T-helper 1 cell (primary cell): ENCODE data around the gene SCART1.
"Not testable (repeated sequence)": the region's sequence is repeated elsewhere in the genome, so short reads cannot be mapped to it uniquely, and the experiment has no call there.

Experiments
- DNase-seq, 5 donors: peaks; one replicate each; pipeline ENCODE4 v3.0.0-alpha.2; 2012 to 2020

Gene SCART1

GRCh38 chr10:133456041-133456951 is 2.6 kb downstream of the SCART1 start:
- DNase-seq = no peak

- no peak for DNase-seq
Measured at GRCh38 chr10:133457100-133457841, 3.5 kb downstream of the SCART1 start.

GRCh38 chr10:133458021-133458709 is 4.4 kb downstream of the SCART1 start:
- no peak for DNase-seq

GRCh38 chr10:133458710-133459453 is 5.1 kb downstream of the SCART1 start:
- no peak for DNase-seq

- DNase-seq = no peak
Measured at GRCh38 chr10:133459454-133460207, 5.9 kb downstream of the SCART1 start.

GRCh38 chr10:133460208-133460769 is 6.5 kb downstream of the SCART1 start:
- no peak for DNase-seq

GRCh38 chr10:133461027-133461426 is 7.3 kb downstream of the SCART1 start:
- no peak for DNase-seq

- no peak for DNase-seq
Measured at GRCh38 chr10:133461841-133462240, 8.1 kb downstream of the SCART1 start.

GRCh38 chr10:133462512-133463305 is 9.0 kb downstream of the SCART1 start:
- no peak for DNase-seq

GRCh38 chr10:133464582-133465031 is 10.9 kb downstream of the SCART1 start:
- no peak for DNase-seq

- DNase-seq = no peak
Measured at GRCh38 chr10:133465191-133465949, 11.6 kb downstream of the SCART1 start.

- no peak for DNase-seq
Measured at GRCh38 chr10:133465950-133466474, 12.3 kb downstream of the SCART1 start.

- DNase-seq = no peak
Measured at GRCh38 chr10:133466683-133467275, 13.0 kb downstream of the SCART1 start.

GRCh38 chr10:133467286-133467911 is 13.7 kb downstream of the SCART1 start:
- no peak for DNase-seq

- DNase-seq = not testable (repeated sequence)
Measured at GRCh38 chr10:133469205-133469604, 15.5 kb downstream of the SCART1 start.

GRCh38 chr10:133471300-133472109 is 17.8 kb downstream of the SCART1 start:
- no peak for DNase-seq

GRCh38 chr10:133473270-133473669 is 19.5 kb downstream of the SCART1 start:
- DNase-seq = no peak

GRCh38 chr10:133474027-133474426 is 20.3 kb downstream of the SCART1 start:
- DNase-seq = no peak
